ENCODE measurements around the gene RGS10. TPM values are rescaled to one million over a fixed set of nuclear protein-coding genes. Genes with fewer than 3 reads are reported as not detected.
A peak's percentile ranks its signal among the peaks of the same experiment; 100 is the strongest.

Gene RGS10
- total RNA-seq, 3 donors from 2014 or later: 34.0 to 39.2 (median 36.4) TPM

DNA sequence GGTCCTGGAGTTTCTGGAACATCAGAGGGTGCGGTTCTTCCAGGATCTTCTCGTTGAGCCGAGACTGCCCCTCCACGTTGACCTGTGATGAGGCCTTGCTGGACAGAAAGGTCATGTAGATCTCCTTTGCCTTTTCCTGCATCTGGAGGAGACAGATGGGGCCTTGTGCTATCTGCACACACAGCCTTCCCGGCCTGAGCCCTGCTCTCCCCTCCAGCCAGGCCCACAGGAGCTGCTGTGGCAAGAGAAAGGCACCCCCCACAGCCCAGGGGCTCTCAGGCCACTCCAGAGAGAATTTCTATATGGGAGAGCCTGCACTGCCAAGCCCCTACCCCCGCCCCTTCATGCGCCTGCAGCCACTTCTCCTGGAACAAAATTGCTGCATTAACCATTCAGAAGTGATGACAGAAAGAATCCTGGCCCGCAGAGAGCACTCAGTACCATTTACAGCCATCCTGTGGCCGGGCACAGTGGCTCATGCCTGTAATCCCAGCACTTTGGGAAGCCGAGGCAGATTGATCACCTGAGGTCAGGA is 26.9 kb downstream of the RGS10 start:
- Histone ChIP-seq H3K27me3 (no peaks in the 10 kb centered on the region), H3K4me1 (no peaks in the 10 kb centered on the region), H3K9me3 (no peaks in the 10 kb centered on the region), H3K4me3 (no peak overlapping the region), H3K27ac (no peak overlapping the region), H3K36me3 (no peaks in the 10 kb centered on the region)
- intact Hi-C loops (cut with DNase I; ENCODE audit: low total_unique reads): no loop called here
- DNase-seq (ENCODE audit: low spot score in 2 of 2): no peak
- no peak for TF ChIP-seq POLR2A (IDR thresholded peaks at IDR 0.05)
- no peak for TF ChIP-seq POLR2AphosphoS5 (IDR thresholded peaks at IDR 0.05)
- TF ChIP-seq, protein P1, sequence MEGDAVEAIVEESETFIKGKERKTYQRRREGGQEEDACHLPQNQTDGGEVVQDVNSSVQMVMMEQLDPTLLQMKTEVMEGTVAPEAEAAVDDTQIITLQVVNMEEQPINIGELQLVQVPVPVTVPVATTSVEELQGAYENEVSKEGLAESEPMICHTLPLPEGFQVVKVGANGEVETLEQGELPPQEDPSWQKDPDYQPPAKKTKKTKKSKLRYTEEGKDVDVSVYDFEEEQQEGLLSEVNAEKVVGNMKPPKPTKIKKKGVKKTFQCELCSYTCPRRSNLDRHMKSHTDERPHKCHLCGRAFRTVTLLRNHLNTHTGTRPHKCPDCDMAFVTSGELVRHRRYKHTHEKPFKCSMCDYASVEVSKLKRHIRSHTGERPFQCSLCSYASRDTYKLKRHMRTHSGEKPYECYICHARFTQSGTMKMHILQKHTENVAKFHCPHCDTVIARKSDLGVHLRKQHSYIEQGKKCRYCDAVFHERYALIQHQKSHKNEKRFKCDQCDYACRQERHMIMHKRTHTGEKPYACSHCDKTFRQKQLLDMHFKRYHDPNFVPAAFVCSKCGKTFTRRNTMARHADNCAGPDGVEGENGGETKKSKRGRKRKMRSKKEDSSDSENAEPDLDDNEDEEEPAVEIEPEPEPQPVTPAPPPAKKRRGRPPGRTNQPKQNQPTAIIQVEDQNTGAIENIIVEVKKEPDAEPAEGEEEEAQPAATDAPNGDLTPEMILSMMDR (IDR thresholded peaks at IDR 0.05): no peak

- Histone ChIP-seq H3K4me3 (no peak overlapping the region), H3K27ac (no peak overlapping the region), H3K4me1 (no peaks in the 10 kb centered on the region), H3K36me3 (no peaks in the 10 kb centered on the region), H3K9me3 (no peaks in the 10 kb centered on the region), H3K27me3 (no peaks in the 10 kb centered on the region)
- no peak for DNase-seq (ENCODE audit: low spot score in 2 of 2)
- TF ChIP-seq POLR2A (IDR thresholded peaks at IDR 0.05): no peak
- TF ChIP-seq, protein P1 (IDR thresholded peaks at IDR 0.05): no peak
- TF ChIP-seq POLR2AphosphoS5 (IDR thresholded peaks at IDR 0.05): no peak
- intact Hi-C loops (cut with DNase I; ENCODE audit: low total_unique reads): no loop called here
Measured at GRCh38 chr10:119514819-119515218, 27.7 kb downstream of the RGS10 start.

GRCh38 chr10:119511828-119512515 is 30.5 kb downstream of the RGS10 start:
- intact Hi-C loops (cut with DNase I; ENCODE audit: low total_unique reads): no loop called here
- Histone ChIP-seq H3K4me1 (no peaks in the 10 kb centered on the region), H3K9me3 (no peaks in the 10 kb centered on the region), H3K27me3 (no peaks in the 10 kb centered on the region), H3K36me3 (no peaks in the 10 kb centered on the region), H3K27ac (no peak overlapping the region), H3K4me3 (no peak overlapping the region)
- TF ChIP-seq POLR2AphosphoS5 (IDR thresholded peaks at IDR 0.05) (no peak), POLR2A (IDR thresholded peaks at IDR 0.05) (no peak)
- TF ChIP-seq, protein P1 (IDR thresholded peaks at IDR 0.05): no peak
- no peak for DNase-seq (ENCODE audit: low spot score in 2 of 2)

- no peaks in the 10 kb centered on the region for H3K36me3 ChIP-seq
- no peaks in the 10 kb centered on the region for H3K9me3 ChIP-seq
- H3K4me3 ChIP-seq: no peak overlapping the region
- H3K27ac ChIP-seq: peak overlapping the region in 1 of 2 donors; percentile 40
- H3K4me1 ChIP-seq: no peaks in the 10 kb centered on the region
- TF ChIP-seq, protein P1 (IDR thresholded peaks at IDR 0.05): no peak
- TF ChIP-seq POLR2A (IDR thresholded peaks at IDR 0.05): no peak
- TF ChIP-seq POLR2AphosphoS5 (IDR thresholded peaks at IDR 0.05): no peak
- DNase-seq (ENCODE audit: low spot score in 2 of 2): peak; percentile 73 to 81
- intact Hi-C loops (cut with DNase I; ENCODE audit: low total_unique reads): no loop called here
- no peaks in the 10 kb centered on the region for H3K27me3 ChIP-seq
Measured at GRCh38 chr10:119509909-119510451, 32.5 kb downstream of the RGS10 start.

DNA sequence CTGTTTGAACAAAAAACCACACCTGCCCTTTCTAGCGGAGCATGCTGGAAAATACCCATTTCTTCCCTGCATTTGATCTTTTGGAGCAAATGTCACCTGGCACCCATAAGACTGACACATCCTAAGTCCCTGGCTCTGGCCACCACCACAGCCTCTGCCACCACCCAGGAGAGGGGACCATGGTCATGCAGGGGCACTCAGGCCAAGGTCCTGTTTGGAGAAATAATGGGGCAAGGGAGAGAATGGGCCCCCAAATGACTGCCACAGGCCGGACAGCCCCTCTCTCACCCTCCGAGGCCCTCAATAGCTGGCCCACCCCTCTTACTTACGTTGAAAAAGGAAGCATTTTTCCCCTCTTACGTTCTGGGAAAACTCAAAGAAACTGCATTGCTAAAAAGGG is 35.4 kb downstream of the RGS10 start:
- H3K4me3 ChIP-seq: no peak overlapping the region
- no peaks in the 10 kb centered on the region for H3K9me3 ChIP-seq
- TF ChIP-seq POLR2A (IDR thresholded peaks at IDR 0.05): no peak
- no peaks in the 10 kb centered on the region for H3K4me1 ChIP-seq
- intact Hi-C loops (cut with DNase I; ENCODE audit: low total_unique reads): no loop called here
- no peaks in the 10 kb centered on the region for H3K27me3 ChIP-seq
- H3K27ac ChIP-seq: no peak overlapping the region
- H3K36me3 ChIP-seq: no peaks in the 10 kb centered on the region
- no peak for DNase-seq (ENCODE audit: low spot score in 2 of 2)

All from breast epithelium (tissue), 4 donors.